Keratinocyte (primary cell): ENCODE results near the gene DNMT3A.

Experiments used
- CTCF ChIP-seq, 3 experiments: IDR thresholded peaks in 1 of 3; conservative IDR thresholded peaks in 1 of 3; optimal IDR thresholded peaks in 1 of 3; 2 replicates in 2 of 3; 3 replicates in 1 of 3; pipeline versions ENCODE3 to v1.5.1; 2011; ENCODE audit warnings: low read length in 3 of 3, mild to moderate bottlenecking in 3 of 3, moderate library complexity in 2 of 3, control low read depth in 1 of 3, inconsistent platforms in 1 of 3; ENCODE audit not compliant: insufficient read depth in 2 of 3; ENCODE audit errors: extremely low read depth in 1 of 3
- EZH2 ChIP-seq: IDR thresholded peaks from one replicate; pipeline ENCODE4 v1.6.1; 2012; ENCODE audit warnings: inconsistent platforms, mild to moderate bottlenecking, low read length, moderate library complexity

- no peak for TF ChIP-seq CTCF (optimal IDR thresholded peaks at IDR 0.05 in 1 of 3, IDR thresholded peaks at IDR 0.05 in 1 of 3, conservative IDR thresholded peaks at IDR 0.05 in 1 of 3; ENCODE audit: extremely low read depth in 1 of 3, insufficient read depth in 2 of 3, low read length in 3 of 3)
- TF ChIP-seq EZH2: no peak
Measured at GRCh38 chr2:25362434-25363145, 20.9 kb upstream of the DNMT3A start.
